Sigmoid colon (tissue), 3 donors: ENCODE measurements around the gene SRP54.

ENCODE experiments used
- POLR2A ChIP-seq, 2 donors: fragments of 450-650 bp; IDR thresholded peaks; one replicate each; pipeline ENCODE4 v1.6.1; 2016; ENCODE audit warnings: antibody characterized with exemption in 2 of 2, mild to moderate bottlenecking in 2 of 2, moderate library complexity in 2 of 2
- TF ChIP-seq, protein P1 (sequence below), 4 experiments: fragments of 450-650 bp in 3 of 4; fragments of 200-600 bp in 1 of 4; IDR thresholded peaks; one replicate each; pipeline ENCODE4 v1.5.1; 2016 to 2019; ENCODE audit warnings: antibody characterized with exemption in 4 of 4, mild to moderate bottlenecking in 3 of 4, moderate library complexity in 2 of 4

DNA sequence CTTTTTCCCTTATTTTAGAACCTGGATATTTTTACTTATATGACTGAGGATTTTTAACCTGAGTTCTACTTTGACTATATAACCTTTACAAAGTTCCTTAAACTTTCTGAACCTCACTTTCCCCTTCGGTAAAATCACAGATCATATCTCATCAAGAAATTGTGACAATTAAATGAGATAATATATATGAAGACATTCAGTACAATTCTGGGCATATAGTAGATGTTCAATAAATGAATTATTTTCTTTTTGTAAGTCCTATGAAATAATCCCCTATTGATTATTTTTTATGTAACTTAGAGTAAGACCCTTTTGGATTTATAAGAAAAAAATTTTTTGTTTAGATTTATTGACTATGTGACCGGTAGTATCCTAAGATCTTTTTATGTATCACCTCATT is 45.6 kb downstream of the SRP54 start:
- TF ChIP-seq, protein P1, sequence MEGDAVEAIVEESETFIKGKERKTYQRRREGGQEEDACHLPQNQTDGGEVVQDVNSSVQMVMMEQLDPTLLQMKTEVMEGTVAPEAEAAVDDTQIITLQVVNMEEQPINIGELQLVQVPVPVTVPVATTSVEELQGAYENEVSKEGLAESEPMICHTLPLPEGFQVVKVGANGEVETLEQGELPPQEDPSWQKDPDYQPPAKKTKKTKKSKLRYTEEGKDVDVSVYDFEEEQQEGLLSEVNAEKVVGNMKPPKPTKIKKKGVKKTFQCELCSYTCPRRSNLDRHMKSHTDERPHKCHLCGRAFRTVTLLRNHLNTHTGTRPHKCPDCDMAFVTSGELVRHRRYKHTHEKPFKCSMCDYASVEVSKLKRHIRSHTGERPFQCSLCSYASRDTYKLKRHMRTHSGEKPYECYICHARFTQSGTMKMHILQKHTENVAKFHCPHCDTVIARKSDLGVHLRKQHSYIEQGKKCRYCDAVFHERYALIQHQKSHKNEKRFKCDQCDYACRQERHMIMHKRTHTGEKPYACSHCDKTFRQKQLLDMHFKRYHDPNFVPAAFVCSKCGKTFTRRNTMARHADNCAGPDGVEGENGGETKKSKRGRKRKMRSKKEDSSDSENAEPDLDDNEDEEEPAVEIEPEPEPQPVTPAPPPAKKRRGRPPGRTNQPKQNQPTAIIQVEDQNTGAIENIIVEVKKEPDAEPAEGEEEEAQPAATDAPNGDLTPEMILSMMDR (IDR thresholded peaks at IDR 0.05): no peak
- TF ChIP-seq POLR2A (IDR thresholded peaks at IDR 0.05): no peak
